Measurements from ENCODE around the gene LRBA. TPM values are rescaled to one million over a fixed set of nuclear protein-coding genes. Genes with fewer than 3 reads are reported as not detected.

The LRBA gene
- total and polyA plus RNA-seq, 9 of the 15 experiments (the other 6 are each of a cell fraction or from before 2014, with no cell fraction given) = 24.2 to 88.7 (median 59.7) TPM

- no peak for TF ChIP-seq ZNF133 (CRISPR knock-in tag; IDR thresholded peaks at IDR 0.05)
- no peak for TF ChIP-seq MIER1 (IDR thresholded peaks at IDR 0.05; ENCODE audit: low read depth)
- TF ChIP-seq CEBPB (tag; IDR thresholded peaks at IDR 0.05) = no peak
- TF ChIP-seq PKNOX1 (IDR thresholded peaks at IDR 0.05) = no peak
- TF ChIP-seq CTCF (IDR thresholded peaks at IDR 0.05 in 2 of 3, conservative IDR thresholded peaks at IDR 0.05 in 1 of 3; ENCODE audit: insufficient read depth in 2 of 3, low read depth in 1 of 3, low read length in 3 of 3) = no peak
- no peak for TF ChIP-seq RBM39 (optimal IDR thresholded peaks at IDR 0.05; ENCODE audit: low read depth, low read length)
- TF ChIP-seq MTA3 (IDR thresholded peaks at IDR 0.05; ENCODE audit: borderline replicate concordance) = no peak
Observed at GRCh38 chr4:150973626-150974251, 41.3 kb downstream of the LRBA start (continued).

GRCh38 chr4:150972592-150972991 lies 42.5 kb downstream of the LRBA start:
- H3K9ac ChIP-seq (ENCODE audit: insufficient read depth in 1 of 2, low read depth in 2 of 2, low read length in 2 of 2) = no peak overlapping the region
- intact Hi-C loops (cut with micrococcal nuclease) = loop anchor here (5.0 kb wide), 1 partner anchor 75 kb away; no protein-coding TSS in a partner anchor
- CTCF ChIA-PET (ENCODE audit: low intra/inter-chr PET ratio) = no interaction called here
- TF ChIP-seq E2F8 (IDR thresholded peaks at IDR 0.05; ENCODE audit: low read depth, partially characterized antibody) = no peak
- no peak for TF ChIP-seq ZFP36 (IDR thresholded peaks at IDR 0.05; ENCODE audit: low read depth, low read length, partially characterized antibody)
- TF ChIP-seq EGR1 (conservative IDR thresholded peaks at IDR 0.05) = no peak
- no peak for TF ChIP-seq HINFP (tag; conservative IDR thresholded peaks at IDR 0.05; ENCODE audit: low read depth)

More at GRCh38 chr4:150972592-150972991, 42.5 kb downstream of the LRBA start:
- no peak overlapping the region for H3K4me3 ChIP-seq
- no peaks in the 10 kb centered on the region for H3K9me1 ChIP-seq (ENCODE audit: control insufficient read depth, insufficient read depth, low read length)
- H3K4me1 ChIP-seq (replicated peaks in 1 of 2; ENCODE audit: control insufficient read depth in 2 of 2, insufficient read depth in 2 of 2, low read length in 2 of 2) = peaks cover 0 to 2% of the 10 kb centered on the region in 2 experiments; a peak in 1 of 5 replicates
- FAIRE-seq (no peak), ATAC-seq (no peak), DNase-seq (ENCODE audit: extremely low read depth in 1 of 4, low spot score in 3 of 4) (no peak)
- peaks cover 4% of the 10 kb centered on the region for H4K20me1 ChIP-seq (replicated peaks; ENCODE audit: control insufficient read depth, insufficient read depth, low read length)
- no peak overlapping the region for H3K4me2 ChIP-seq (ENCODE audit: insufficient read depth, low read length)
- in situ Hi-C loops (cut with MboI) = no loop called here
- no peaks in the 10 kb centered on the region for H3K27me3 ChIP-seq (ENCODE audit: control insufficient read depth in 2 of 2, insufficient read depth in 2 of 2, low read length in 2 of 2)
- peaks cover 93% of the 10 kb centered on the region for H3K79me2 ChIP-seq (ENCODE audit: control insufficient read depth, insufficient read depth, low read length)
- H3K27ac ChIP-seq (ENCODE audit: extremely low read depth, low read depth, low read length) = no peak overlapping the region
- no peaks in the 10 kb centered on the region; the same call in 1 of the 2 replicates for H3K9me3 ChIP-seq (replicated peaks; ENCODE audit: control insufficient read depth, insufficient read depth, low read depth, low read length)
- POLR2A ChIA-PET = no interaction called here
- no peaks in the 10 kb centered on the region for H3K36me3 ChIP-seq (ENCODE audit: control insufficient read depth, insufficient read depth, low read length)
- no peak overlapping the region for H2AFZ ChIP-seq (ENCODE audit: low read depth, low read length)
- BruUV-seq (replicated peaks) = no TSS peak
- WGBS (ENCODE audit: insufficient coverage, low coverage, missing lambda C conversion rate) = 29% methylated on average over 1 of the region's 1 CpG

All from K562 (cell line).